ENCODE data around the gene NDFIP2. TPM values are rescaled to one million over a fixed set of nuclear protein-coding genes. Genes with fewer than 3 reads are reported as not detected.
"Not testable (repeated sequence)": the region's sequence is repeated elsewhere in the genome, so short reads cannot be mapped to it uniquely, and the experiment has no call there.

NDFIP2 gene
- total RNA-seq, 4 donors from 2014 or later = 19.4 to 31.3 (median 23.7) TPM

DNA sequence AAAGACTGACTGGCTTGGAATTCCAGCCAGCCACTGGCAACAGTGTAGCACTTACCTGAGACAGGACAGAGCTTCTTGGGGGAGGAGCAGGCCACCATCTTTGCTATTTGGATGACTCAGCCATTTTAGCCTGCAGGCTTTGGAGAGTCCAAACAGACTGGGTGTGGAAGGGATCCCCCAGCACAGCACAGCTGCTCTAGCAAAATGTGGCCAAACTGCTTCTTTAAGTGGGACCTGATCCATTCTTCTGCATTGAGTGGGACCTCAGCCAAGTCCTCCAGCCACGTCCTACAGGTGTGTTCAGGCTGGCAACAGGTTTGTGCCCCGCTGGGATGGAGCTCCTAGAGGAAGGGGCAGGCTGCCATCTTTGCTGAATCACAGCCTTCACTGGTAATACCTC, 80.0 kb downstream of the NDFIP2 start:
- H3K27me3 ChIP-seq = no peaks in the 10 kb centered on the region
- no peaks in the 10 kb centered on the region for H3K9me3 ChIP-seq
- DNase-seq = no peak
- H3K4me3 ChIP-seq (replicated peaks in 1 of 3) = no peak overlapping the region
- H3K4me1 ChIP-seq = no peaks in the 10 kb centered on the region
- intact Hi-C loops (cut with DNase I) = no loop called here
- H3K36me3 ChIP-seq = no peaks in the 10 kb centered on the region
- H3K27ac ChIP-seq = no peak overlapping the region
- 75 to 100% methylated on average over 1 to 2 of the region's 2 CpGs for WGBS, 2 donors
- TF ChIP-seq, protein P1, sequence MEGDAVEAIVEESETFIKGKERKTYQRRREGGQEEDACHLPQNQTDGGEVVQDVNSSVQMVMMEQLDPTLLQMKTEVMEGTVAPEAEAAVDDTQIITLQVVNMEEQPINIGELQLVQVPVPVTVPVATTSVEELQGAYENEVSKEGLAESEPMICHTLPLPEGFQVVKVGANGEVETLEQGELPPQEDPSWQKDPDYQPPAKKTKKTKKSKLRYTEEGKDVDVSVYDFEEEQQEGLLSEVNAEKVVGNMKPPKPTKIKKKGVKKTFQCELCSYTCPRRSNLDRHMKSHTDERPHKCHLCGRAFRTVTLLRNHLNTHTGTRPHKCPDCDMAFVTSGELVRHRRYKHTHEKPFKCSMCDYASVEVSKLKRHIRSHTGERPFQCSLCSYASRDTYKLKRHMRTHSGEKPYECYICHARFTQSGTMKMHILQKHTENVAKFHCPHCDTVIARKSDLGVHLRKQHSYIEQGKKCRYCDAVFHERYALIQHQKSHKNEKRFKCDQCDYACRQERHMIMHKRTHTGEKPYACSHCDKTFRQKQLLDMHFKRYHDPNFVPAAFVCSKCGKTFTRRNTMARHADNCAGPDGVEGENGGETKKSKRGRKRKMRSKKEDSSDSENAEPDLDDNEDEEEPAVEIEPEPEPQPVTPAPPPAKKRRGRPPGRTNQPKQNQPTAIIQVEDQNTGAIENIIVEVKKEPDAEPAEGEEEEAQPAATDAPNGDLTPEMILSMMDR (IDR thresholded peaks at IDR 0.05) = no peak
- no peak for TF ChIP-seq POLR2A (IDR thresholded peaks at IDR 0.05)

GRCh38 chr13:79562557-79562956, 81.6 kb downstream of the NDFIP2 start:
- Histone ChIP-seq H3K36me3 (no peaks in the 10 kb centered on the region), H3K27me3 (no peaks in the 10 kb centered on the region), H3K9me3 (no peaks in the 10 kb centered on the region), H3K4me1 (no peaks in the 10 kb centered on the region), H3K4me3 (replicated peaks in 1 of 3) (no peak overlapping the region), H3K27ac (no peak overlapping the region)
- intact Hi-C loops (cut with DNase I) = no loop called here
- no peak for DNase-seq
- no peak for TF ChIP-seq POLR2A (IDR thresholded peaks at IDR 0.05)
- TF ChIP-seq, protein P1 (IDR thresholded peaks at IDR 0.05) = no peak

DNA sequence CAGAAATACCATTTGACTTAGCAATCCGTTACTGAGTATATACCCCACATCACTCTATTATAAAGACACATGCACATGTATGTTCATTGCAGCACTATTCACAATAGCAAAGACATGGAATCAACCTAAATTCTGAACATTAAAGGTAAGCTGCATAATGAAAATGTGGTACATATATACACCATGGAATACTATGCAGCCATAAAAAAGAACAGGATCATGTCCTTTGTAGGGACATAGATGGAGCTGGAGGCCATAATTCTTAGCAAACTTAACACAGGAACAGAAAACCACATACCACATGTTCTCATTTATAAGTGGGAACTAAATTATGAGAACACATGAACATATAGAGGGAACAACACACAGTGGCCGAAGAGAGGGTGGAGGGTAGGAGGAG, 85.2 kb downstream of the NDFIP2 start:
- WGBS, 2 donors = 96 to 98% methylated on average over 2 of the region's 2 CpGs
- Histone ChIP-seq H3K4me1 (no peaks in the 10 kb centered on the region), H3K9me3 (no peaks in the 10 kb centered on the region), H3K27ac (no peak overlapping the region), H3K27me3 (no peaks in the 10 kb centered on the region), H3K36me3 (no peaks in the 10 kb centered on the region), H3K4me3 (replicated peaks in 1 of 3) (no peak overlapping the region)
- intact Hi-C loops (cut with DNase I) = no loop called here
- TF ChIP-seq POLR2A (IDR thresholded peaks at IDR 0.05) = no peak
- no peak for DNase-seq

DNA sequence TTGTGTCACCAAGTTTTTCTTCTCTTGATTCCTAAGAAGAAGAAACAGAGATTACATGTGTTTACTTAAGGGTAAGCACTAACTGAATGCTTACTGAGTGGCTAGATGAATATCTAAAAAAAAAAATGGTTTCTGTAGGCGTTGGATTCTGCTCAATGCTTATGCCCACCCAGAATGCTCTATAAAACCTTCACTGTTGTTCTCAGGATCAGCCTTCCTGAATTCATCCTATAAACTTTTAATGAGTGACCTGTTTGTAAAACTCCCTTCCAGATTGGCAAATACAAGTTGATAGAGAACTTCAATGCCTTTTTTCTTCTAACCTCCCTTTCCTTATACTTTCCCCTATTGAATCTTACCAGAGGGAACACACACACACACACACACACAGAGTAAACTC, 90.2 kb downstream of the NDFIP2 start:
- no peaks in the 10 kb centered on the region for H3K4me1 ChIP-seq
- no peaks in the 10 kb centered on the region for H3K36me3 ChIP-seq
- WGBS, 2 donors = 74 to 83% methylated on average over 1 of the region's 1 CpG
- H3K27ac ChIP-seq = no peak overlapping the region
- H3K27me3 ChIP-seq = no peaks in the 10 kb centered on the region
- intact Hi-C loops (cut with DNase I) = no loop called here
- H3K4me3 ChIP-seq (replicated peaks in 1 of 3) = no peak overlapping the region
- H3K9me3 ChIP-seq = no peaks in the 10 kb centered on the region
- DNase-seq = no peak
- TF ChIP-seq POLR2A (IDR thresholded peaks at IDR 0.05) = no peak
- TF ChIP-seq, protein P1 (IDR thresholded peaks at IDR 0.05) = no peak

GRCh38 chr13:79573892-79574291, 92.9 kb downstream of the NDFIP2 start:
- DNase-seq; H3K9me3 ChIP-seq; H3K27me3 ChIP-seq; H3K36me3 ChIP-seq; H3K4me3 ChIP-seq (replicated peaks in 1 of 3); H3K4me1 ChIP-seq; H3K27ac ChIP-seq; intact Hi-C loops (cut with DNase I): not testable (repeated sequence)

- Histone ChIP-seq H3K9me3 (no peaks in the 10 kb centered on the region), H3K27ac (no peak overlapping the region), H3K36me3 (no peaks in the 10 kb centered on the region), H3K4me3 (replicated peaks in 1 of 3) (no peak overlapping the region), H3K4me1 (no peaks in the 10 kb centered on the region), H3K27me3 (no peaks in the 10 kb centered on the region)
- no peak for TF ChIP-seq POLR2A (IDR thresholded peaks at IDR 0.05)
- TF ChIP-seq, protein P1 (IDR thresholded peaks at IDR 0.05) = no peak
- WGBS, 2 donors = 83 to 100% methylated on average over 3 of the region's 4 CpGs
- intact Hi-C loops (cut with DNase I) = no loop called here
- no peak for DNase-seq
Observed at GRCh38 chr13:79581870-79582315, 100.9 kb downstream of the NDFIP2 start.
